IMR-90 (cell line): Measurements from ENCODE around the gene WAS. TPM values are rescaled to one million over a fixed set of nuclear protein-coding genes. Genes with fewer than 3 reads are reported as not detected.
A peak's percentile ranks its signal among the peaks of the same experiment; 100 is the strongest.

Experiments used
- ATAC-seq: fragments of 200-7000 bp; cut with Tn5 transposase; 2 replicates; pipeline ENCODE4 v1.9.1; 2020; ENCODE audit warnings: low read depth, mild to moderate bottlenecking, moderate library complexity
- BruUV-seq: library from RNA; stranded (reverse); fragments of 400-500 nt; replicated peaks from 2 replicates; lab custom pipeline; 2021; lab: Mats Ljungman, UMichigan
- CTCF ChIA-PET: fragments of 300-600 bp; formaldehyde crosslinking; extraction: SDS; loops from one replicate; lab custom pipeline; 2021; ENCODE audit warnings: antibody characterized with exemption; lab: Yijun Ruan, JAX
- POLR2A ChIA-PET: fragments of 300-600 bp; sonication (Branson Sonifier 250); formaldehyde crosslinking; loops from one replicate; lab custom pipeline; 2022; ENCODE audit warnings: antibody characterized with exemption; ENCODE audit not compliant: unreplicated experiment; lab: Charles Lee
- DNase-seq: peaks from one replicate; pipeline ENCODE4 v3.0.0; 2013
- H2AFZ ChIP-seq: replicated peaks from 2 replicates; pipeline ENCODE3; 2013; ENCODE audit warnings: low read length, mild to moderate bottlenecking; ENCODE audit not compliant: poor library complexity
- H2AK5ac ChIP-seq: 2 replicates; pipeline ENCODE4 v1.6.1; 2013; ENCODE audit warnings: low read depth, low read length, inconsistent platforms
- H2AK9ac ChIP-seq: replicated peaks from 2 replicates; pipeline ENCODE3; 2013; ENCODE audit warnings: mild to moderate bottlenecking, low read depth, low read length, moderate library complexity; ENCODE audit not compliant: poor library complexity
- H2BK120ac ChIP-seq: 2 replicates; pipeline ENCODE4 v1.6.1; 2013; ENCODE audit warnings: low read depth, low read length, inconsistent platforms
- H2BK15ac ChIP-seq: 3 replicates; pipeline ENCODE4 v1.6.1; 2013; ENCODE audit warnings: low read depth, low read length, inconsistent platforms
- H2BK20ac ChIP-seq: 2 replicates; pipeline ENCODE4 v1.6.1; 2013; ENCODE audit warnings: low read depth, mild to moderate bottlenecking, inconsistent platforms, low read length, moderate library complexity
- H2BK5ac ChIP-seq: 2 replicates; pipeline ENCODE4 v1.6.1; 2013; ENCODE audit warnings: mild to moderate bottlenecking, low read depth, low read length, inconsistent platforms; ENCODE audit not compliant: poor library complexity, severe bottlenecking
- H3K14ac ChIP-seq: replicated peaks from 2 replicates; pipeline ENCODE4 v1.6.1; 2013; ENCODE audit warnings: low read depth, low read length, inconsistent platforms
- H3K18ac ChIP-seq: 2 replicates; pipeline ENCODE4 v1.6.1; 2013; ENCODE audit warnings: low read depth, low read length, control low read depth
- H3K23ac ChIP-seq: 2 replicates; pipeline ENCODE4 v1.6.1; 2013; ENCODE audit warnings: low read depth, low read length, inconsistent platforms
- H3K27ac ChIP-seq: 2 replicates; pipeline ENCODE4 v1.5.1; 2013; ENCODE audit warnings: mild to moderate bottlenecking, control low read depth, low read length; ENCODE audit not compliant: insufficient read depth
- H3K27me3 ChIP-seq: 2 replicates; pipeline ENCODE4 v1.6.1; 2013; ENCODE audit warnings: low read length; ENCODE audit not compliant: control insufficient read depth, insufficient read depth
- H3K36me3 ChIP-seq: 2 replicates; pipeline ENCODE4 v1.6.1; 2013; ENCODE audit warnings: low read length, mixed read lengths; ENCODE audit not compliant: control insufficient read depth, insufficient read depth
- H3K4ac ChIP-seq: 2 replicates; pipeline ENCODE4 v1.6.1; 2013; ENCODE audit warnings: low read depth, low read length, inconsistent platforms
- H3K4me1 ChIP-seq: 2 replicates; pipeline ENCODE4 v1.6.1; 2013; ENCODE audit warnings: low read length, mixed read lengths; ENCODE audit not compliant: control insufficient read depth, insufficient read depth
- H3K4me2 ChIP-seq: 2 replicates; pipeline ENCODE4 v1.6.1; 2013; ENCODE audit warnings: low read depth, mild to moderate bottlenecking, control low read depth, low read length, moderate library complexity
- H3K4me3 ChIP-seq: 2 replicates; pipeline ENCODE4 v1.5.1; 2013; ENCODE audit warnings: low read depth, mild to moderate bottlenecking, control low read depth, low read length, moderate library complexity; ENCODE audit not compliant: insufficient read depth
- H3K56ac ChIP-seq: 2 replicates; pipeline ENCODE4 v1.6.1; 2013; ENCODE audit warnings: low read length, inconsistent platforms; ENCODE audit not compliant: insufficient read depth; ENCODE audit errors: extremely low read depth
- H3K79me1 ChIP-seq, 2 experiments: 2 replicates each; pipeline ENCODE4 v1.6.1; 2013; ENCODE audit warnings: low read length in 2 of 2, inconsistent platforms in 1 of 2, low read depth in 1 of 2
- H3K9ac ChIP-seq: 2 replicates; pipeline ENCODE4 v1.6.1; 2013; ENCODE audit warnings: low read depth, low read length, control low read depth
- H3K9me1 ChIP-seq: 2 replicates; pipeline ENCODE4 v1.6.1; 2013; ENCODE audit warnings: low read length, inconsistent platforms; ENCODE audit not compliant: insufficient read depth
- H3K9me3 ChIP-seq: 2 replicates; pipeline ENCODE4 v1.6.1; 2013; ENCODE audit warnings: low read length; ENCODE audit not compliant: control insufficient read depth, insufficient read depth
- H4K20me1 ChIP-seq: 2 replicates; pipeline ENCODE4 v1.6.1; 2013; ENCODE audit warnings: low read length, inconsistent platforms; ENCODE audit not compliant: insufficient read depth
- H4K5ac ChIP-seq: 2 replicates; pipeline ENCODE4 v1.6.1; 2013; ENCODE audit warnings: mild to moderate bottlenecking, low read depth, low read length, control low read depth
- H4K8ac ChIP-seq, 2 experiments: 2 replicates each; pipeline ENCODE4 v1.6.1; 2013; ENCODE audit warnings: low read depth in 2 of 2, low read length in 2 of 2, control low read depth in 1 of 2, inconsistent platforms in 1 of 2
- H4K91ac ChIP-seq: 2 replicates; pipeline ENCODE4 v1.6.1; 2013; ENCODE audit warnings: low read depth, low read length, inconsistent platforms; ENCODE audit not compliant: insufficient read depth
- MAFK ChIP-seq: IDR thresholded peaks from 2 replicates; pipeline ENCODE4 v1.6.1; 2012; ENCODE audit warnings: low read depth, low read length, improper control_type of control experiment
- MAZ ChIP-seq: IDR thresholded peaks from 2 replicates; pipeline ENCODE4 v1.6.1; 2012; ENCODE audit warnings: low read depth, mild to moderate bottlenecking, low read length, improper control_type of control experiment, moderate library complexity, borderline replicate concordance
- WGBS, 2 experiments: methylation state at CpG; one replicate each; pipeline versions ENCODE4 v1.1.5 to v1.1.7; 2013; ENCODE audit warnings: missing lambda C conversion rate in 2 of 2; ENCODE audit not compliant: insufficient read length in 1 of 2; ENCODE audit errors: extremely low coverage in 2 of 2; 5-methylcytosine and 5-hydroxymethylcytosine counted together
- dilution Hi-C: fragments of 300-500 bp; cut with HindIII; formaldehyde crosslinking; loops from one replicate; pipeline ENCODE4 v1.14.3; 2018; ENCODE audit warnings: low sequenced_read_pairs; ENCODE audit not compliant: unreplicated experiment
- in situ Hi-C: fragments of 300-500 bp; cut with MboI; formaldehyde crosslinking; loops from 3 replicates; pipeline ENCODE4 v1.14.3; 2019; ENCODE audit warnings: low sequenced_read_pairs, inconsistent platforms, mixed read lengths
- intact Hi-C: fragments of 100-400 bp; cut with micrococcal nuclease; formaldehyde crosslinking; loops from 2 replicates; pipeline ENCODE4 v1.10.0; 2022
- polyA plus RNA-seq, 3 experiments: library from polyadenylated mRNA; depleted of rRNA; stranded (reverse); fragments of >200 nt; gene quantifications; 2 replicates each; pipeline ENCODE4 v1.2.3, GENCODE V29; 2012; ENCODE audit warnings: low replicate concordance in 1 of 3
- total RNA-seq: library from RNA; depleted of rRNA; stranded (reverse); fragments of >200 nt; gene quantifications from 2 replicates; pipeline ENCODE4 v1.2.3, GENCODE V29; 2012

The WAS gene
- total and polyA plus RNA-seq, 2 of the 4 experiments (the other 2 are of a cell fraction) = 0.14 TPM; not detected in 1

GRCh38 chrX:48676106-48676892 is 7.3 kb upstream of the WAS start:
- Histone ChIP-seq H3K36me3 (no peaks in the 10 kb centered on the region), H3K9ac (peak overlapping the region; percentile 82), H3K27me3 (no peaks in the 10 kb centered on the region; the same call in 1 of the 2 replicates), H4K91ac (peak overlapping the region; percentile 55; the same call in 1 of the 2 replicates), H4K5ac (peak overlapping the region; percentile 75), H2BK120ac (no peak overlapping the region), H2AFZ (peak overlapping the region; percentile 92), H2BK20ac (no peak overlapping the region), H3K9me3 (no peaks in the 10 kb centered on the region), H3K9me1 (no peaks in the 10 kb centered on the region), H4K8ac (peak overlapping the region; percentile 73 to 91), H3K4ac (peak overlapping the region; percentile 61), H3K79me1 (no peaks in the 10 kb centered on the region; a peak in 1 of 4 replicates), H3K4me2 (peak overlapping the region; percentile 92), H2AK9ac (peak overlapping the region; percentile 85), H4K20me1 (no peaks in the 10 kb centered on the region), H3K18ac (no peak overlapping the region), H2BK5ac (peak overlapping the region; percentile 41), H3K14ac (peak overlapping the region; percentile 33), H2BK15ac (no peak overlapping the region), H3K4me1 (no peaks in the 10 kb centered on the region), H2AK5ac (peak overlapping the region; percentile 68; the same call in 1 of the 2 replicates), H3K4me3 (peak overlapping the region; percentile 77), H3K23ac (no peak overlapping the region), H3K27ac (peak overlapping the region; percentile 61), H3K56ac (peak overlapping the region; percentile 65)
- TF ChIP-seq MAZ = 0 out of 2 replicates have a peak, but pooled peaks have one; percentile 8
- TF ChIP-seq MAFK = no peak
- ChIA-PET CTCF (no interaction called here), POLR2A (no interaction called here)
- ATAC-seq = peak; percentile 99
- WGBS, 2 experiments = 33% methylated on average over 22 of the region's 67 CpGs; no CpG with 5 or more reads in 1 of the 2 experiments
- BruUV-seq = no TSS peak
- in situ Hi-C loops (no loop called here), dilution Hi-C loops (no loop called here), intact Hi-C loops (loop anchor here (2.0 kb wide), 1 partner anchor 21 kb away; the partner anchor contains the start of gene SUV39H1)
- DNase-seq = peak; percentile 75
